Stimulated activated CD8-positive, alpha-beta memory T cell treated with anti-CD3 and anti-CD28 coated beads, Interleukin-15, amount 100 ng/mL, for 4 hours (primary cell): Measurements from ENCODE around the gene DVL1.

Experiments
- DNase-seq, 2 donors: peaks; one replicate each; pipeline ENCODE4 v3.0.0-alpha.2; 2020; ENCODE audit warnings: low read depth in 2 of 2

DVL1 gene

DNA sequence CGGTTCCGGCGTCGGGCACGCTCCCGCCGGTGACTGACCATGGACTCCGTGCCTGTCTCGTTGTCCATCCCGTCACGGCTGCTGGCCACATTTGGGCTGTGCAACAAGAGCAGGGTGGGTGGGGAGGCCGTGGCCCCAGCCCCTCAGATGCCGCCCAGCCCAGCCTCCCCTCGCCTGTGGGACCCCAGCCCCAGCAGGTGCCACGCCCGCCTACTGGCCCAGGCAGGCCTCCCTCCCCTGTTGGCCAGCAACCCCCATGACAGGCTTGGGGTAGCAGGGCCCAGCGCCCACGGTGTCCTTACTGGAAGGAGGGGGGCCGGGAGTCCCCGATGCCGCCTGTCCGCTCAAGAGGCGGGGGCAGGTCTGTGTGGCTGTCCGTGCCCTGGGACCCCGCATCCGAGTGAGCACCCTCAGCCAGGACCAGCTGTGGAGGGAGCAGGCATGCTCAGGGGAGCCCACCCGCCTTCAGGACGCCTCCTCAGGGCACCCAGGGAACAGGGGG is 7.1 kb downstream of the DVL1 start:
- no peak for DNase-seq

DNA sequence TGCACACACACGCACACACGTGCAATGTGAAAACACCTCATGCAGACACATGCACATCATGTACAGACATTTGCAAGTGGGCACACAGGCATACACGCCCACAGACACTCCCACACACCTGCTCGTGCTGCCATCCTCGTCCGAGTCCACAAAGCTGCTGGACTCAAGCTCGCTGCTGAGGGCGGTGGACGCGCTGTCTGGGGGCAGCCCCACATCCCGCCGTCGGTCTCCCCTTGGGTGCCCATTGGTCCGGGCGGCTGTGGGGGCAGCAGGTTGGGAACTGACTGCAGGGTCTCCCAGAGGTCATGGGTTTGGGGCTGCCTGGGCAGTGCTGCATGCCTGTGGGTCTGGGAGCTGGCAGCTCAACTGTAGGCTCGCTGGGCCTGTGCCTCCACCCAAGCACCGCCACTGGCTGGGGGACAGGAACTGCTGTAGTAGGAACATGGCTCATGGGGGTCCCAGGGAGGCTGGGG is 7.6 kb downstream of the DVL1 start:
- no peak for DNase-seq

DNA sequence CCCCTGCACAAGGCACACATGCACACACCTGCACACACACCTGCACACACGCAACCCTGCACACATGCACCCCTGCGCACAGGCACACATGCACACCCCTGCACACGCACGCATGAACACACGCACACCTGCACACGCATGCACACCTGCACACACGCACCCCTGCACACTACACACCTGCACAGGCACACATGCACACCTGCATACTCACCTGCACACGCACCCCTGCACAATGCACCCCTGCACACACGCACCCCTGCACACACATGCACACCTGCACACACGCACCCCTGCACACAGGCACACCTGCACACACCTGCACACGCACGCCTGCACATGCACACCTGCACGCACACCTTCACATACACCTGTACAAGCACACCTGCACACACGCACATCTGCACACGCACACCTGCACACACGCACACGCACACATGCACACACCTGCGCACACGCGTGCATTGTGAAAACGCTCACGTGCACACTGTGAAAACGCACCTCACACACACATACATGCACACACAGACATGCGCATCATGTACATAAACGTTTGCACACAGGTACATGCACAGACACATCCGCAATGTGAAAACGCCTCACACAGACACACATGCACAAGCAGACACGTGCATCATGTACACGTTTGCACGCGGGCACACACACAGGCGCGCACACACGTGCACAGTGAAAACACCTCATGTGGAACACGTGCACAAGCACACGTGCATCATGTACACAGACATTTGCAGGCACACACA is 8.2 kb downstream of the DVL1 start:
- no peak for DNase-seq

DNA sequence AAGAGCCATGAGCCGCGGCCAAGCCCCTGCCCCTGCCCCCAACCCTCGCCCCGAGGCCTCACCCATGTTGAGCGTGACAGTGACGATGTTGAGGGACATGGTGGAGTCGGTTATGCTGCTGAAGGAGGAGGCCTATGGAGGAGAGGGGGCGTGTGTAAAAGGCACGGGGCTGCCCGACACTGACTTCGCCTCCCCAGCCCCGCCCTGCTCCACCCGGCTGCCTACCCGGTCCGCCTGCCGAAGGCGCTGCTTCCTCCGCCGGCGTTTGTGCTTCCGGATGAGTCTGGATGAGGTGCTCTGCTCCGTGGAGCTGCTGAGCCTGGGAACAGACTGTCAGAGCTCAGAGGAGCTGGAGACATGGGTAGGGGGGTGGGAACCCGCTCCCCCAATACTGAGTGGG is 9.0 kb downstream of the DVL1 start:
- no peak for DNase-seq

DNA sequence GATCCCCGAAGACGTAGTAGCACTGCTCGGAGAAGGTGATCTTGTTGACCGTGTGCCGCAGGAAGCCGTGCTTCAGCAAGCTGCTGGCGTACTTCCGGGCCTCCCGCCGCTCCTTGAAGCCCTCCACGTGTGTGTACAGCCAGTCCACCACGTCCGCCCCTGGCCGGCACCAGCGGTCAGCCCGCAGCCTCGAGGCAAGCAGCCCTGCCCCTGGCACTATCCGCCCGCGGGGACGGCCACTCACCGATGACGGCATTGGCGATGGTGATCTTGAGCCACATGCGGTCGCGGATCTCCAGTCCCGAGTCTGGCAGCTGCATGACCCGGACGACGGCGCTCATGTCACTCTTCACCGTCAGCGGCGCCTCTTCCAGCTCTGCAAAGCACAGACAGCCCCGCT is 10.9 kb downstream of the DVL1 start:
- DNase-seq = no peak

DNA sequence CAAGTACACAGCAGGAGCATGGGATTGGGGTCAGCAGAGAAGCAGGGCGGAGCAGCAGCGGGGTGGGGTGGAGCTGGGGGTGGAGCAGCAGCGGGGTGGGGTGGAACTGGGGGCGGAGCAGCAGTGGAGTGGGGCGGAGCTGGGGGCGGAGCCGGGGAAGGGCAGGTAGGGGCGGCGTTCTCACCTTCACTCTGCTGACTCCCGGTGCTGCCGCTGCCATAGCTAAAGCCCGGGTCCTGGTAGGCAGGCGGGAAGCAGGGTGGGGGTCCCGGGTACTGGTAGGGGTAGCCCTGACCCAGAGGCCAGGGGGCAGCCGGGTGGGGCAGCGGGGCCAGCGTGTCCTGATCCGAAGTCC is 11.4 kb downstream of the DVL1 start:
- no peak for DNase-seq

DNA sequence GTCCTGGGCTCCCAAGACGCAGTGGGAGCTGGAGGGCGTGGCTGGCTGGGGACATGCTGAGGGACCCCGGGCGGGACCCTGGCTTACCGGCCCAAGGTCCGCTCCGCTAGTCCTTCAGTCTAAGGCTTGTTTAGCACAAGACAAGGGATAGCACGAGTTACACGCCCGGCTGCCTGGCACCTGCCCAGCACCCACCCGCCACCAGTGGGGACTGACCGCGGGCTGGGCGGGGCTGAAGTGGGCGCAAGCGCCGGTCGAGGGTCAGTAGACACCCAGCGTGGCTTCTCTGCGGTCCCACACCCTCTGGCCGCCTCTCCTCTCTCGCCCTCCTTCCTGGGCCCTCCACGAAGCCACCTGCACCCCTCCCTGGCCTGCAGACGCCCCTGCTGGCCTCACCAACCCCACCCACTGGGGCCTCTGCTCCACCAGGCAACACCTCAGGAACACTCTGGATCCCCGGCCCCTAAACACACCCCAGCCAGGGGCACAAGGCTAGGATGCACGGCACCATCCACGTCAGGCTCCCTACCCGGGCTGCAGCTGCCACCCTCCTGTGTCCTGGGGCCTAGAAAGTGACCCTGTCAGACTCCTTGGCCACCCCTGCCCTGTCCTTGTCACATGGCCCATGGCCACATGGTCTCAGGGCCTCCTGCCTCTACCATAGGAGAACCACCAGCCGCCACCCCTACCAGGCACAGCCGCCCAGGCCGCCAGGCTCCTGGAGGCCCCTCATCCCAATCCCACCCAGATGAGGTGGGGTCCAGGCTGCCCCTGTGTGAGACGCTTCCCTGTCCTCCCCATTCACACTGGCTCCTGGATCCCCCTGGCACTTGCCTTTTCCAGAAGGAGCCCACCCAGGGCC is 12.1 kb downstream of the DVL1 start:
- DNase-seq = no peak

DNA sequence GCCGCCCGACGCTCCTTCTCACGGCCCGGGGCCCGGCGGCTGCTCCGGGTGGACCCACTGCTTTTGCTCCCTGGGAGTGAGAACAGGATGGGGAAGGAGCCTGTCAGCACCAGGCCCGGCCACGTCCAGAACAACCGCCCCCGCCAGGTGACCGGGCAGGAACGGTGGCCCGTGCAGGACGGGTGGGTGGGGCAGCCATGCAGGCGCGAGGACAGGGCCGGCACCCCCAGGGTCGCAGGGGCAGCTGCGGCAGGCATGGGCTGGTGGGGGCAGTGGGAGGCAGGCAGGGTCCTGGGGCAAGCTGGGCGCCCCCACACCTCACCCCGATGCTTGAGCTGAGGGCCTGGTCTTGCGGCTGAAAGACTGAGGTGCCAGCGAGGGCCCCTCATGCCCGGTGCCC is 12.8 kb downstream of the DVL1 start:
- no peak for DNase-seq

DNA sequence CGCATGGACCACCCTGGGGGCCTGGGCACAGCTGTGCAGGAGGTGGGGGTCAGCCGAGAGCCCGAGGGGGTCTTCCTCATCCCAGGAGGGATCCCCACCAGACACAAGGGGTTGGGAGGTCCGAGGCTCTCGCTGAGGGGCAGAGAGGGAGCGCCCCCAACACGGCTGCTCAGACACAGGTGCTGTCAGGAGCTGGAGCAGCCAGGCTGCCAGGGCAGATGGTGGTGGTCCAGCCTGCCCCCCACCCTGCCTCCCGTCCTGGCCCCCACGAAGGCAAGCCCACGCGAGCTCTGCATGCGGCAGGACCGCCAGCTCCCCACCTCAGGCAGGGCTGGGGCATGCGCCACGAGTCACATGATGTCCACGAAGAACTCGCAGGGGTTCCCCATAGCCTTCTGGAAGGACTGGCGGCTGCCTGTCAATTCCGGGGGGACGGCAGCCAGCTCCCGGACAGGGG is 13.4 kb downstream of the DVL1 start:
- no peak for DNase-seq

DNA sequence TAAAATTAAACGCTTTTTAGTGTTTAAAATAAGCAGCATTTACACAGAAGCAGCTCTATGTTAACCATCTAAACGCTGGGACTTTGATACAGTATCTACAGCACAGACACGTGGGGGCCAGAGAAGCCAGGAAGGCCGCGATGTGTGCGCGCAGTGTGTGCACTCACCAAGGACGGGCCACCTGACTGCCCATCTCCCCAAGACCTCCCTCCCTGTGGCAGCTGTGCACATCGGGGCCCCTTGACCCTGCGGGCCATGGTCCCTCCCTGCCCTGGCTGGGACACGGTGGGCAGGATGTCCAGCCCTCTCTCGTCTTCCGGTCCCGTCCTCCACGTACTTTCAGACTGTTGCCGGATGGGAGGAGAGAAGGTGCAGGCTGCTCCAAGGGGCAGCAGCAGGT is 13.9 kb downstream of the DVL1 start:
- no peak for DNase-seq

DNA sequence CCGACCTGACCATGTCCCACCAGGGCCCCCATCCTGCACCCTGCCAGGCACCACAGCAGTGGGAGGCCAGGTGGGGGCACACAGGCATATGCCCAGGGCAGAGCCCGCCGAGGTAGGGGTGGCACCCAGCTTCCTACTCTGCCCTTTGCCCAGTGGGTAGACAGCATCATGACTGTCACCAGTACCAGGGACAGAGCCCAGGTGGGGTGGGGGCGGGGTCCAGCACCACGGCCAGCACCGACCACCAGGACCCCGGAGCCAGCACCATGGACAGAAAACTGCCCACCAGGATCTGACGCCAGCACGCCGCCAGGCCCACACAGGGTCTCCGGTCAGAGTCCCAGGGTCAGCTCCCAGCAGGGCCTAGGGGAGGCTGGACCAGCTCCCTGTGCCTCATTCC is 14.4 kb downstream of the DVL1 start:
- no peak for DNase-seq

DNA sequence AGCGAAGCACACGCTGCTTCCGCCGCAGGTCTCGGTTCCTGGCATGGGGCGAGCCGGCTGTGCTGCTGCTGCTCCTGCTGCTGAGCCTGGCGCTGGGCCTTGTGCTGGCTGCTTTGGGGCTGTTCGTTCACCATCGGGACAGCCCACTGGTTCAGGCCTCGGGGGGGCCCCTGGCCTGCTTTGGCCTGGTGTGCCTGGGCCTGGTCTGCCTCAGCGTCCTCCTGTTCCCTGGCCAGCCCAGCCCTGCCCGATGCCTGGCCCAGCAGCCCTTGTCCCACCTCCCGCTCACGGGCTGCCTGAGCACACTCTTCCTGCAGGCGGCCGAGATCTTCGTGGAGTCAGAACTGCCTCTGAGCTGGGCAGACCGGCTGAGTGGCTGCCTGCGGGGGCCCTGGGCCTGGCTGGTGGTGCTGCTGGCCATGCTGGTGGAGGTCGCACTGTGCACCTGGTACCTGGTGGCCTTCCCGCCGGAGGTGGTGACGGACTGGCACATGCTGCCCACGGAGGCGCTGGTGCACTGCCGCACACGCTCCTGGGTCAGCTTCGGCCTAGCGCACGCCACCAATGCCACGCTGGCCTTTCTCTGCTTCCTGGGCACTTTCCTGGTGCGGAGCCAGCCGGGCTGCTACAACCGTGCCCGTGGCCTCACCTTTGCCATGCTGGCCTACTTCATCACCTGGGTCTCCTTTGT is 15.5 kb downstream of the DVL1 start:
- no peak for DNase-seq

DNA sequence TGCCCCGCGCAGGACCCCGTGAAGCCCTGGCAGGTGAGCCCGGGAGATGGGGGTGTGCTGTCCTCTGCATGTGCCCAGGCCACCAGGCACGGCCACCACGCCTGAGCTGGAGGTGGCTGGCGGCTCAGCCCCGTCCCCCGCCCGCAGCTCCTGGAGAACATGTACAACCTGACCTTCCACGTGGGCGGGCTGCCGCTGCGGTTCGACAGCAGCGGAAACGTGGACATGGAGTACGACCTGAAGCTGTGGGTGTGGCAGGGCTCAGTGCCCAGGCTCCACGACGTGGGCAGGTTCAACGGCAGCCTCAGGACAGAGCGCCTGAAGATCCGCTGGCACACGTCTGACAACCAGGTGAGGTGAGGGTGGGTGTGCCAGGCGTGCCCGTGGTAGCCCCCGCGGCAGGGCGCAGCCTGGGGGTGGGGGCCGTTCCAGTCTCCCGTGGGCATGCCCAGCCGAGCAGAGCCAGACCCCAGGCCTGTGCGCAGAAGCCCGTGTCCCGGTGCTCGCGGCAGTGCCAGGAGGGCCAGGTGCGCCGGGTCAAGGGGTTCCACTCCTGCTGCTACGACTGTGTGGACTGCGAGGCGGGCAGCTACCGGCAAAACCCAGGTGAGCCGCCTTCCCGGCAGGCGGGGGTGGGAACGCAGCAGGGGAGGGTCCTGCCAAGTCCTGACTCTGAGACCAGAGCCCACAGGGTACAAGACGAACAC is 16.3 kb downstream of the DVL1 start:
- no peak for DNase-seq

DNA sequence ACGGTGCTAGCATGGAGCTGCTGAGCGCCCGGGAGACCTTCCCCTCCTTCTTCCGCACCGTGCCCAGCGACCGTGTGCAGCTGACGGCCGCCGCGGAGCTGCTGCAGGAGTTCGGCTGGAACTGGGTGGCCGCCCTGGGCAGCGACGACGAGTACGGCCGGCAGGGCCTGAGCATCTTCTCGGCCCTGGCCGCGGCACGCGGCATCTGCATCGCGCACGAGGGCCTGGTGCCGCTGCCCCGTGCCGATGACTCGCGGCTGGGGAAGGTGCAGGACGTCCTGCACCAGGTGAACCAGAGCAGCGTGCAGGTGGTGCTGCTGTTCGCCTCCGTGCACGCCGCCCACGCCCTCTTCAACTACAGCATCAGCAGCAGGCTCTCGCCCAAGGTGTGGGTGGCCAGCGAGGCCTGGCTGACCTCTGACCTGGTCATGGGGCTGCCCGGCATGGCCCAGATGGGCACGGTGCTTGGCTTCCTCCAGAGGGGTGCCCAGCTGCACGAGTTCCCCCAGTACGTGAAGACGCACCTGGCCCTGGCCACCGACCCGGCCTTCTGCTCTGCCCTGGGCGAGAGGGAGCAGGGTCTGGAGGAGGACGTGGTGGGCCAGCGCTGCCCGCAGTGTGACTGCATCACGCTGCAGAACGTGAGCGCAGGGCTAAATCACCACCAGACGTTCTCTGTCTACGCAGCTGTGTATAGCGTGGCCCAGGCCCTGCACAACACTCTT is 17.0 kb downstream of the DVL1 start:
- no peak for DNase-seq

DNA sequence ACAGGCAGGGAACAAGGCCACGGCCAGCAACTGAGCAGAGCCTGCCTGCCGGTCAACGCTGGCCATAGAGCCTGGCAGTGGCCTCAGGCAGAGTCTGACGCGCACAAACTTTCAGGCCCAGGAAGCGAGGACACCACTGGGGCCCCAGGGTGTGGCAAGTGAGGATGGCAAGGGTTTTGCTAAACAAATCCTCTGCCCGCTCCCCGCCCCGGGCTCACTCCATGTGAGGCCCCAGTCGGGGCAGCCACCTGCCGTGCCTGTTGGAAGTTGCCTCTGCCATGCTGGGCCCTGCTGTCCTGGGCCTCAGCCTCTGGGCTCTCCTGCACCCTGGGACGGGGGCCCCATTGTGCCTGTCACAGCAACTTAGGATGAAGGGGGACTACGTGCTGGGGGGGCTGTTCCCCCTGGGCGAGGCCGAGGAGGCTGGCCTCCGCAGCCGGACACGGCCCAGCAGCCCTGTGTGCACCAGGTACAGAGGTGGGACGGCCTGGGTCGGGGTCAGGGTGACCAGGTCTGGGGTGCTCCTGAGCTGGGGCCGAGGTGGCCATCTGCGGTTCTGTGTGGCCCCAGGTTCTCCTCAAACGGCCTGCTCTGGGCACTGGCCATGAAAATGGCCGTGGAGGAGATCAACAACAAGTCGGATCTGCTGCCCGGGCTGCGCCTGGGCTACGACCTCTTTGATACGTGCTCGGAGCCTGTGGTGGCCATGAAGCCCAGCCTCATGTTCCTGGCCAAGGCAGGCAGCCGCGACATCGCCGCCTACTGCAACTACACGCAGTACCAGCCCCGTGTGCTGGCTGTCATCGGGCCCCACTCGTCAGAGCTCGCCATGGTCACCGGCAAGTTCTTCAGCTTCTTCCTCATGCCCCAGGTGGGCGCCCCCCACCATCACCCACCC is 17.9 kb downstream of the DVL1 start, which contains the start of gene TAS1R3:
TSS of gene TAS1R3 (plus strand) at position 213 of the 898 bp plus-strand sequence. CDS start at position 279, 66 bp downstream.
- DNase-seq = no peak

DNA sequence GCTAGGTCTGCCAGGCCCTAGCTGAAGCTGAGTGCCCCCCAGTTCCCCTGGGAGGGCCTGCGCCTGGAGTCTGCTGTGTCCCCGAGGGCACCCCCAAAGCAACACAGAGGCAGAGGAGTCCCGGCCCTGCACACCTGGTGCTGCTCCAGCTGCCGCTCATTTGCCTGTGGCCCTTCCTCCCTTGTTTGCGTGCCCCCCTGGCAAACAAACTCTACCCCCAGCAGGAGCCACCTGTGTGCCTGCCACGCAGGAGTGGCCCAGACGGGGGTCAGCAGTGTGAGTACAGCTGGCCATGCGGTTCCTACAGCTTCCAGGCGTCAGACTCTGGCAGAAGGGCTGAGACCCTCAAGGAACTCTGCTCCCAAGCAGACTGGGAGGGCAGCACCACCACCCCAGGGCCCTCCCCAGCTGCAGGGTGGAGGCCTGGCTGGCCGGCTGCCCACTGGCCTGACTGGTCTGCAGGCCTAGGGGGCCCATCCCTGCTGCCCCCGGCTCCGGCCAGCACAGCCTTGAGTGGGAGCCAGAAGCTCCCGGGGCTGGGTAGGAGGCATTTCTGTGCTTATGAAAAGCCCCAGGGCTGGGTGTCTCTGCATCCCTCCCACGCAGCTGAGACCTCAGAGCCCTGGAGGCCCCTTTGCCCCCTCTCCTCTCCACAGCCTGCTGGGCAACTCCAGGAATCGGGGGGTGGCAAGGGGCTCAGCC is 18.7 kb downstream of the DVL1 start:
- no peak for DNase-seq

DNA sequence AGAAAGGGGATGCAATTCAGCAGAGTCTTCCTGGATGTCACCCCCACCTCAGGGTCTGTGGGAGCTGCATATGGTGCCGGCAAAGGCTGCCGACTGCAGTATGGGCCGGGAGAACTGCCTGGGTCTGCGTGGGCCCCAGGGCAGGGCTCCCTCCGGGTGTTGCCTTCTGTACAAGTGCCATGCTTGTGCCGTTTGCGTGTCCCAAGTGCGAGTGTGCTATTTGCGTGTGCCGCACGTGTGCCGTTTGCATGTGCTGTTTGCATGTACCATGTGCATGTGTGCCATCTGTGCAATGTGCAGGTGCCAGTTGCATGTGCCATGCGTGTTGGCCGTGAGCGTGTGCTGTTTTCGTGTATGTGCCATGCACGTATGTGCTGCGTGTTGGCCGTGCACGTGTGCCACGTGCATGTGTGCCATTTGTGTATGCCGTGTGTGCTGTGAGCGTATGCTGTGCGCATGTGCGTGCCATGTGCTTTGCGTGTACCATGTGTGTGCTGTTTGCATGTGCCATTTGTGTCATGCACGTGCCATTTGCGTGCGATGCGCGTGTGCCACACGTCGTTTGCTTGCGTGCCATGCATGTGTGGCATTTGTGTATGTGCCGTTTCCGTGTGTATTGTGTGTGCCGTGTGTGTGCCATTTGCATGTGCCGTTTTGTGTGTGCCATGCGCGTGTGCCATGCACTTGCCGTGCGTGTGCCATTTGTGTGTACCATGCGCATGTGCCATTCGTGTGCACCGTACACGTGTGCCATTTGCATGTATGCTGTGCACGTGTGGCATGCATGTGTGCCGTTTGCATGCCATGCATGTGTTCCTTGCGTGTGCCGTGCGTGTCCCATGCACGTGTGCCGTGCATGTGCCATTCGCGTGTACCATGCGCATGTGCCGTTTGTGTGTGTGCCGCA is 19.7 kb downstream of the DVL1 start:
- DNase-seq = no peak

DNA sequence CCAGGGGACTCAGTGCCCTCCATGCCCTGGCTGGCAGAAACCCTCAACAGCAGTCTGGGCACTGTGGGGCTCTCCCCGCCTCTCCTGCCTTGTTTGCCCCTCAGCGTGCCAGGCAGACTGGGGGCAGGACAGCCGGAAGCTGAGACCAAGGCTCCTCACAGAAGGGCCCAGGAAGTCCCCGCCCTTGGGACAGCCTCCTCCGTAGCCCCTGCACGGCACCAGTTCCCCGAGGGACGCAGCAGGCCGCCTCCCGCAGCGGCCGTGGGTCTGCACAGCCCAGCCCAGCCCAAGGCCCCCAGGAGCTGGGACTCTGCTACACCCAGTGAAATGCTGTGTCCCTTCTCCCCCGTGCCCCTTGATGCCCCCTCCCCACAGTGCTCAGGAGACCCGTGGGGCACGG is 21.0 kb downstream of the DVL1 start:
- no peak for DNase-seq
